HG03442 (cell line): Measurements from ENCODE around the gene EZH1.

ENCODE experiments used
- ATAC-seq: cut with Tn5 transposase; IDR thresholded peaks from one replicate; pipeline ENCODE4 v1.9.1; 2021; ENCODE audit warnings: mild to moderate bottlenecking, moderate library complexity; ENCODE audit not compliant: unreplicated experiment

EZH1 gene

GRCh38 chr17:42684929-42685556, 59.8 kb downstream of the EZH1 start:
- no peak for ATAC-seq

GRCh38 chr17:42683407-42684034, 61.3 kb downstream of the EZH1 start:
- no peak for ATAC-seq

GRCh38 chr17:42682722-42683403, 62.0 kb downstream of the EZH1 start:
- no peak for ATAC-seq

- no peak for ATAC-seq
Observed at GRCh38 chr17:42681976-42682721, 62.7 kb downstream of the EZH1 start, which contains the start of gene CNTNAP1. Gene CNTNAP1 (plus strand): TSS chr17:42682531. CDS start chr17:42682830, 299 bp downstream.

- ATAC-seq, result no peak
Observed at GRCh38 chr17:42680331-42680808, 64.5 kb downstream of the EZH1 start.

- ATAC-seq, result no peak
Observed at GRCh38 chr17:42679492-42680330, 65.1 kb downstream of the EZH1 start.

- ATAC-seq, result no peak
Observed at GRCh38 chr17:42678951-42679491, 65.8 kb downstream of the EZH1 start.

- no peak for ATAC-seq
Observed at GRCh38 chr17:42677921-42678781, 66.7 kb downstream of the EZH1 start.

GRCh38 chr17:42677012-42677857, 67.6 kb downstream of the EZH1 start:
- ATAC-seq, result peak; percentile 63

- ATAC-seq, result no peak
Observed at GRCh38 chr17:42676424-42677011, 68.3 kb downstream of the EZH1 start, which contains the start of gene PLEKHH3. Gene PLEKHH3 (minus strand): TSS chr17:42676994. CDS start chr17:42676563, 431 bp downstream.

- no peak for ATAC-seq
Observed at GRCh38 chr17:42675965-42676423, 68.8 kb downstream of the EZH1 start.

- no peak for ATAC-seq
Observed at GRCh38 chr17:42675348-42675964, 69.4 kb downstream of the EZH1 start.

- no peak for ATAC-seq
Observed at GRCh38 chr17:42674755-42675347, 70.0 kb downstream of the EZH1 start.

- no peak for ATAC-seq
Observed at GRCh38 chr17:42673885-42674754, 70.7 kb downstream of the EZH1 start.

- ATAC-seq, result no peak
Observed at GRCh38 chr17:42673266-42673884, 71.5 kb downstream of the EZH1 start.
